Nephron (organoid): Measurements from ENCODE around the gene DTWD2.
A peak's percentile ranks its signal among the peaks of the same experiment; 100 is the strongest.
"Not testable (repeated sequence)": the region's sequence is repeated elsewhere in the genome, so short reads cannot be mapped to it uniquely, and the experiment has no call there.

Experiments used
- H3K27ac Mint-ChIP-seq, 3 experiments: 2 replicates each; pipeline ENCODE4 v1.8.0; 2020; ENCODE audit warnings: mixed read lengths in 3 of 3, mild to moderate bottlenecking in 2 of 3, moderate library complexity in 1 of 3
- H3K27me3 Mint-ChIP-seq: 2 replicates; pipeline ENCODE4 v1.8.0; 2021; ENCODE audit warnings: low read depth, mild to moderate bottlenecking, moderate library complexity, mixed read lengths
- H3K36me3 Mint-ChIP-seq: 2 replicates; pipeline ENCODE4 v1.8.0; 2020; ENCODE audit warnings: low read depth, mixed read lengths
- H3K4me1 Mint-ChIP-seq: 2 replicates; pipeline ENCODE4 v1.8.0; 2020; ENCODE audit warnings: mixed read lengths
- H3K4me3 Mint-ChIP-seq, 3 experiments: 2 replicates each; pipeline ENCODE4 v1.8.0; 2020; ENCODE audit warnings: mild to moderate bottlenecking in 3 of 3, mixed read lengths in 3 of 3, moderate library complexity in 2 of 3
- H3K9me3 Mint-ChIP-seq: 2 replicates; pipeline ENCODE4 v1.8.0; 2020; ENCODE audit warnings: mixed read lengths
- CTCF ChIP-seq, 3 experiments: fragments of 200-600 bp; sonication (generic); IDR thresholded peaks; one replicate each; pipeline ENCODE4 v1.5.0; 2021; ENCODE audit warnings: antibody characterized with exemption in 3 of 3; ENCODE audit not compliant: unreplicated experiment in 3 of 3

Gene DTWD2

GRCh38 chr5:118923295-118924005 is 64.9 kb downstream of the DTWD2 start:
- Mint-ChIP-seq H3K9me3 (no peaks in the 10 kb centered on the region), H3K4me1 (peaks cover 50% of the 10 kb centered on the region), H3K27me3 (no peaks in the 10 kb centered on the region), H3K4me3 (no peak overlapping the region), H3K27ac (peak overlapping the region in 2 of 3 experiments; percentile 10 to 69), H3K36me3 (peaks cover 17% of the 10 kb centered on the region)
- no peak for TF ChIP-seq CTCF (IDR thresholded peaks at IDR 0.05; ENCODE audit: unreplicated experiment in 3 of 3)

- H3K27ac Mint-ChIP-seq = peak overlapping the region; percentile 56 to 92 (median 79)
- H3K9me3 Mint-ChIP-seq = no peaks in the 10 kb centered on the region
- no peak for TF ChIP-seq CTCF (IDR thresholded peaks at IDR 0.05; ENCODE audit: unreplicated experiment in 3 of 3)
- peak overlapping the region in 1 of 3 experiments; percentile 36 for H3K4me3 Mint-ChIP-seq
- no peaks in the 10 kb centered on the region for H3K27me3 Mint-ChIP-seq
- H3K4me1 Mint-ChIP-seq = peaks cover 50% of the 10 kb centered on the region
- peaks cover 20% of the 10 kb centered on the region for H3K36me3 Mint-ChIP-seq
Observed at GRCh38 chr5:118921866-118922265, 66.5 kb downstream of the DTWD2 start.

GRCh38 chr5:118919016-118919415 is 69.3 kb downstream of the DTWD2 start:
- TF ChIP-seq CTCF (IDR thresholded peaks at IDR 0.05; ENCODE audit: unreplicated experiment in 3 of 3) = no peak
- H3K27me3 Mint-ChIP-seq = no peaks in the 10 kb centered on the region
- peaks cover 3% of the 10 kb centered on the region for H3K9me3 Mint-ChIP-seq
- H3K27ac Mint-ChIP-seq = peak overlapping the region in 1 of 3 experiments; percentile 36
- H3K36me3 Mint-ChIP-seq = peaks cover 16% of the 10 kb centered on the region
- H3K4me3 Mint-ChIP-seq = no peak overlapping the region
- H3K4me1 Mint-ChIP-seq = peaks cover 47% of the 10 kb centered on the region

- no peak overlapping the region for H3K4me3 Mint-ChIP-seq
- no peak for TF ChIP-seq CTCF (IDR thresholded peaks at IDR 0.05; ENCODE audit: unreplicated experiment in 3 of 3)
- H3K27me3 Mint-ChIP-seq = no peaks in the 10 kb centered on the region
- no peak overlapping the region for H3K27ac Mint-ChIP-seq
- H3K4me1 Mint-ChIP-seq = peaks cover 40% of the 10 kb centered on the region
- H3K9me3 Mint-ChIP-seq = peaks cover 3% of the 10 kb centered on the region
- H3K36me3 Mint-ChIP-seq = peaks cover 16% of the 10 kb centered on the region
Observed at GRCh38 chr5:118918232-118918631, 70.1 kb downstream of the DTWD2 start.

- not testable (repeated sequence) for H3K36me3 Mint-ChIP-seq, H3K27me3 Mint-ChIP-seq, H3K9me3 Mint-ChIP-seq, H3K27ac Mint-ChIP-seq, H3K4me1 Mint-ChIP-seq, H3K4me3 Mint-ChIP-seq
Observed at GRCh38 chr5:118907536-118907935, 80.8 kb downstream of the DTWD2 start.

- Mint-ChIP-seq H3K9me3 (no peaks in the 10 kb centered on the region), H3K36me3 (no peaks in the 10 kb centered on the region), H3K4me3 (no peak overlapping the region), H3K27me3 (no peaks in the 10 kb centered on the region), H3K4me1 (peaks cover 8% of the 10 kb centered on the region), H3K27ac (no peak overlapping the region)
- TF ChIP-seq CTCF (IDR thresholded peaks at IDR 0.05; ENCODE audit: unreplicated experiment in 3 of 3) = no peak
Observed at GRCh38 chr5:118906947-118907346, 81.4 kb downstream of the DTWD2 start.
